NCI-H2029 treated with DMSO at 0.1 percent for 48 hours (cell line): ENCODE measurements around the gene FRAS1.
"Not testable (repeated sequence)": the region's sequence is repeated elsewhere in the genome, so short reads cannot be mapped to it uniquely, and the experiment has no call there.

Source experiments
- DNase-seq: peaks from one replicate; lab custom pipeline; 2025; lab: John Stamatoyannopoulos, UW

Gene FRAS1, protein sequence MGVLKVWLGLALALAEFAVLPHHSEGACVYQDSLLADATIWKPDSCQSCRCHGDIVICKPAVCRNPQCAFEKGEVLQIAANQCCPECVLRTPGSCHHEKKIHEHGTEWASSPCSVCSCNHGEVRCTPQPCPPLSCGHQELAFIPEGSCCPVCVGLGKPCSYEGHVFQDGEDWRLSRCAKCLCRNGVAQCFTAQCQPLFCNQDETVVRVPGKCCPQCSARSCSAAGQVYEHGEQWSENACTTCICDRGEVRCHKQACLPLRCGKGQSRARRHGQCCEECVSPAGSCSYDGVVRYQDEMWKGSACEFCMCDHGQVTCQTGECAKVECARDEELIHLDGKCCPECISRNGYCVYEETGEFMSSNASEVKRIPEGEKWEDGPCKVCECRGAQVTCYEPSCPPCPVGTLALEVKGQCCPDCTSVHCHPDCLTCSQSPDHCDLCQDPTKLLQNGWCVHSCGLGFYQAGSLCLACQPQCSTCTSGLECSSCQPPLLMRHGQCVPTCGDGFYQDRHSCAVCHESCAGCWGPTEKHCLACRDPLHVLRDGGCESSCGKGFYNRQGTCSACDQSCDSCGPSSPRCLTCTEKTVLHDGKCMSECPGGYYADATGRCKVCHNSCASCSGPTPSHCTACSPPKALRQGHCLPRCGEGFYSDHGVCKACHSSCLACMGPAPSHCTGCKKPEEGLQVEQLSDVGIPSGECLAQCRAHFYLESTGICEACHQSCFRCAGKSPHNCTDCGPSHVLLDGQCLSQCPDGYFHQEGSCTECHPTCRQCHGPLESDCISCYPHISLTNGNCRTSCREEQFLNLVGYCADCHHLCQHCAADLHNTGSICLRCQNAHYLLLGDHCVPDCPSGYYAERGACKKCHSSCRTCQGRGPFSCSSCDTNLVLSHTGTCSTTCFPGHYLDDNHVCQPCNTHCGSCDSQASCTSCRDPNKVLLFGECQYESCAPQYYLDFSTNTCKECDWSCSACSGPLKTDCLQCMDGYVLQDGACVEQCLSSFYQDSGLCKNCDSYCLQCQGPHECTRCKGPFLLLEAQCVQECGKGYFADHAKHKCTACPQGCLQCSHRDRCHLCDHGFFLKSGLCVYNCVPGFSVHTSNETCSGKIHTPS (N-terminal part only)

DNA sequence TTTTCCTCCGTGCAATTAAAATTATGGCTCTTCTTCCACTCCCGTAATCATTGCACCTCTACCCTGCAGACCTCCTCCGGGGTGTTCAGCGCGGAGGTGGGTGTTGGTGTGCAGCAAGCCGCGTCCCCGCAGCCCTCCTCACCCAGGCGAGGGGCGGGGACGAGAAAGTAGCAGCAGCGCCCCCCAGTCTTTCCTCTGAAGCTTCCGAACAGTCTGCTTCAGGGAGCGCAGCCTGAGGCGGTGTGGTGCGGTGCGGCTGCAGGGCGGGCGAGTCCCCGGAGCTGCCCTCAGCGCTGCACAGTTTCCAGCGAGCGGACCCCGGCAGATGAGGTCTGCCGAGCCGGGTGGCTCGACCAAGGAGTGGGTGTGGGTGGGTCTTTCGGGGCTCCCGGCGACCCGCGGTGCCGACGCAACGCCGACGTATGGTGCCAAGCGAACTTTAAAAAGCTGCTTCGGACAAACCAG is at the start of gene FRAS1:
Gene FRAS1 (plus strand): TSS at position 189 of the 465 bp plus-strand sequence. CDS start 687 bp downstream, outside the sequence.
- DNase-seq, result no peak

DNA sequence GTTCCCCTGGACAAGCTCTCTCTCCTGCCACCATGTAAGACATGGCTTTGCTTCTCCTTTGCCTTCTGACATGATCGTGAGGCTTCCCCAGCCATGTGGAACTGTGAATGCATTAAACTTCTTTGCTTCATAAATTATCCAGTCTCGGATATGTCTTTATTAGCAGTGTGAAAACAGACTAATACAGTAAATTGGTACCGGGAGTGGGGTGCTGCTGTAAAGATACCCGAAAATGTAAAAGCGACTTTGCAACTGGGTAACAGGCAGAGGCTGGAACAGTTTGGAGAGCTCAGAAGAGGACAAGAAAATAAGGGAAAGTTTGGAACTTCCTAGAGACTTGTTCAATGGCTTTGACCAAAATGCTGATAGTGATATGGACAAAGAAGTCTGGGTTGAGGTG is 46.1 kb upstream of the FRAS1 start:
- not testable (repeated sequence) for DNase-seq

DNA sequence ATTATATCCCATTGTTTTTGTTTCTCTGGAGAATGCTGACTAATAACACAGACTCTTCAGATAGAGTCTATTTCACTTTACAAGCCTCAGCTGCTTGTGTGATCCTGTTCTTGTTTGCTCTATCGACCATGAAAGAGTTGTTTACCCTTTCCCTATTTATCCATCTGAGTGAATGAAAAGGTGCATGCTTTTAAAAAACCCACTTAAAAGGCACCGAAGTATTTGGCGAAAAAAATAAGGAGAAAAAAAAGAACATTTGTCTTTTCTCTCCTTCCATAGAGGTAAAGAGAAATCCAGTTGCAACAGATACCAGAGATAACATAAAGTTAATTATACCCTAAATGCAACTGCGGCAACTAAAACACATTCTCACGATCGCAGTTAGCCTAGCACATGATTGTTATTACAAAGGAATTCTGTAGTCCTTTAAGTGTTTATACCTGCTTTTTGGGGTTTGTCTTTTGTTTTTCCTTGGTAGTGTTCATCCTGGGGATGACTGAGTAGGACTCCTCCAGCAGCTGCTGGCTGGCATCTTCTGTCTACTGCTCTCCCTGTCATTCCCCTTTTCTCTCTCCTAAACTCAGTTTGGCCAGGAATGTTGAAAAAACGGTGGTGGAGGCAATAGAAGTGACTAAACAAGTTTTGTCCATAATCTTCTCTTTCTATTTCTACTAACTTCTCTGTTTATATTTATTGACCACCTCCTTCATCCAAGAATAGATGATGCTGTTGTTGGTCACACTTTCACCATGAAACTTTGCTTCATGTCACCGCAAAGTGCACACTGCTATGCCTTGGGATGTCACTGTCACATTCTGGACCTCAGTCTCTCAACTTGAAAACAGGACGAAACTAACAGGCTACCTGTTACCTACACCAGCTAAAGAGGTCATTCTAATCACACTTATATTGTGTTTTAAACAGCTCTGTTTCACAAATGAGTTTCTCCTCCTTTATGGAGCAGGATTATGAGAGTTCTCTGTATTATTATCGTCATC is 41.9 kb upstream of the FRAS1 start:
- peak; percentile 60 for DNase-seq

DNA sequence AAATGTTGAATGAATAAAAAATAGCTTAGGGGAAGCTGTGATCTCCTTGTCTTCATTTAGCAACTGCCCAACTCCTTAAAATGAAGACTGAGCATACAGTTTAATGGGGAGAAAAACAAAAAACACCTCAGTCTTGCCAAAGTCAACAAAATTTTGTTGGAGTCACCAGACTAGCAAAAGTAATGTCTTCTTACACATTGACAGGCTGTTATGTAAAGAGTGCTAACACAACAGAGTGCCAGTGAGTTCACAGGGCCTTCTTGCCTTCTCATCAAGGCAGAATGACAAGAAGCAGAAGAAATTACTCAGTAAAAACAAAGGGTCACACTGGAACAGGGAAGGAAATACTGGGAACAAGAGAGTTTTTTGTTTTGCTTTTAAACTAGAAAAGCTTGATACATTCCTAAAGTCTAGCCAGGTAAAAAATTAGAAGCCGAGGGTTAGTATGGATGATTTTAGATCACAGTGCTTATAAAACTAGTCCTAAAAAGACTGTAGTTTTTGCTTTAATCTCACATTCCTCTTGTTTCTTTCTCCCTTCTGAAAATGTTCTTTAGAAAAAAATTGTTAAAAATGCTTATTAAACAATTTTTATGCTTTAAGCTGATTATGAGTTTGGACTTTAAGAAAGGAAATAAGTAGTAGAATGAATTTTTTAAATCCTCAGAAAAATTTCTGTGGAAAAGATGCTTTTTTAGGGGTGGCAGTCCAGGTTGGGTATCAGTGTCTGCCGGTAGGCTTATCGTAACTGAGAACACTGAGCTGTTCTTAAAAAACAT is 38.7 kb upstream of the FRAS1 start:
- DNase-seq, result no peak

DNA sequence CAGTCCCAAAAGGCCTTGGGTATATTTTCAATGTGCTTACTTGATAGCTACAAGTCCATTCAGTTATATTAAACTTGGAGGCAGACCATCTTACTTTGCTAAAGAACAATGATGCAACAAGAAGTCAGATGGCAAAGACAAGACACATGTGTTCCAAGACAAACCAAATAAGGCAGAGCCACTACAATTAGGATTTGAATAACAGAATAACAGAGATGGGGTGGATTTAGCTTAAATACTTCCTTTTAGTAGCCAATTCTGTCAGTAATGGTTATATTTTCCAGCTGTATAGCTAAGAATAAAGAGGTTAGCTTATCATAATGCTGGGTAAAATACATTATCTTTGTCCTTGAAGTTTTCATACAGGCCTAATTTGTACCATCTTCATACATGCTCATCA is 37.7 kb upstream of the FRAS1 start:
- no peak for DNase-seq

DNA sequence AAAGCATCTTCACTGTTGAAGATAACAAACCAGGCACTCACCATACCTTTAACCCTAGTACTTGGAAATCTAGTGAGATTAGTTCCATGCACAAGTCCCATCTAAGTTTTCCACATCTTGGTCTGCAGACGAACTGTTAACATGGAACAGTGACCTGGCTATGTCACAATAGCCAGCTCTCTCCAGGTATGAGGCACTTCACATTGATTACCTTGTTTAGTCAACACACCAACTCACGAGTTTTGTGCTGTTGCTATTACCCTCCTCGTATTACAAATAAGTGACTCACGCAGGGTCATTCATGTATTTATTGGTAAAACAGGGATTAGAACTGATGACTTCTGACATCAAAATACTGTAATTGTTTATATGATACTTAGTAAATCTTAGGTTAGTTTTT is 36.4 kb upstream of the FRAS1 start:
- peak; percentile 52 for DNase-seq

DNA sequence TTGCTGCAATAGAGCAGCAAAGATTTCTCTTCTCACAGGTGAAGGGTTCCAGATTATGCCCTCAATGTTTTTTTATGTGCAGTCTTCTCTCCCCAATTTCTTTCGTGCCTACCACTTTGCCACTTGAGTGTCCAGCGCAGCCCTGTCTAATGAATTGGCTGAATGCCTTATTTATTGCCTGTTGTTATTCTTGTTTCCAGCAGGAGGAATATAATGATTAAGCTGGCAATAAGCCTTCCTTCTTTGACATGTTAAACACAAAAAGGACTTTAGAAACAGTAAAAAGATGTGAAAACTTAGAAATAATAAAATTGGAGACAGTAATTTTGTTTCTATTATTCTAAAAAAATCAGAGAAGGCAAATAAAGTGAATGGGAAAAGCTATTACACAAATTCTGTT is 34.6 kb upstream of the FRAS1 start:
- no peak for DNase-seq

DNA sequence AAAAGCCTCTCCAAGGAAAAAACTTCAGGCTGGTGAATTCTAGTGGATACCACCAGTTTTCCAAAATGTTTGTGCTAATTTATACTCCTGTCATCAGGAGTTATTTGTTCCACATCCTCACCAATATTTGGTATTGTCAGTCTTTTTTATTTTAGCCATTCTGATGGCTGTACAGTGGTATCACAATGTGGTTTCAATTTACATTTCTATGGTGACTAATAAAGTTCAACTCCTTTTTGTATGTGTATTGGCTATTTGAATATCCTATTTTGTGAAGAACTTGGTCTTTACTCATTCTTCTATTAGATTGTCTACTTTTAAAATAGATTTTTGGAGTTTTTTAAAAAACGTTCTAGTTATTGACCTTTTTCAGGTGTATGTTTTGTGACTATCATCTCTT is 33.0 kb upstream of the FRAS1 start:
- DNase-seq, result no peak

DNA sequence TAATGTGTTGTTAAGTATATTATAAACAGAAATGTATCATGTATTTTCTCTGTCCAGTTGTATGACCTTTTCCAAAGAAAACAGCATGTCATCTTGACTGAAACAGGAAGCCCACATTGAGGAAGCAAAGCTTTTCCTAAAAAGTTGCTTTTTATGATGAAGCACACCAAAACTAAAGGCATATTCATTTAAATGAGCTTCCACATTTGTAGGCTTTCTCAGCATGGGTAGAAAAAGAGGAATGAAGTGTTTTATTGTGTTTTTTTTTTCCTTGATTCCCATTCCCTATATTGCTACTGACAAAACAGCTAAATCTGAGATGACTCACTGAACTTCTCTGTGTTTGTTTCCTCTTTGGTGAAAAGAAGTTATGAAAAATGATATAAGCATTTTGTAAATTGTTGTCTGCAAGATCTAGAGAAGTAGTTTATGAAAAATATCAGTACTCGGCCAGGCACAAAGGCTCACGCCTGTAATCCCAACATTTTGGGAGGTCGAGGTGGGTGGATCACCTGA is 32.5 kb upstream of the FRAS1 start:
- no peak for DNase-seq

DNA sequence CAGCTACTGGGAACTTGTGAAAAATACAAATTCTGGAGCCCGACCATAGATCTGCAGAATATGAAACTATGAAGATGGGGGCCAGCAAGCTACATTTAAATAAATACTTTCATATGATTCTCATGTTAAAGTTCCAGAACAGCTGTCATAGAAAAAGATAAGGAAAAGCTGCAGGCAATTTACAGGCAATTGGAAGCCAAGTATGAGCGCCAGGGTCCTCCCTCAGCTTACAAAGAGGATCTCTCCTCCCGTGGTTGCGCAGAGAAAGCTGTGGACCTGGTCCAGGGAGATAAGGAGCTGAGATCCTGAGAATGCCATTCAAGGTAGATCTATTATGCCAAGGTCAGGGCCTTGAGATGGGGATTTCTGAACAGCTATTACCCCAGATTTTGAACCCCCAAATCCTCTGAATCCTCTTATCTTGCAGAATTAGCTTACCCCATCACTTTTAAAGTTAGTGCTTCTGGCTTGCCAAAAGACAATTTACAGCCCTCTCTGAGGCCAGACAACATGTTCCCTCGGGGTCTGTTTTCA is 25.6 kb upstream of the FRAS1 start:
- DNase-seq, result no peak

DNA sequence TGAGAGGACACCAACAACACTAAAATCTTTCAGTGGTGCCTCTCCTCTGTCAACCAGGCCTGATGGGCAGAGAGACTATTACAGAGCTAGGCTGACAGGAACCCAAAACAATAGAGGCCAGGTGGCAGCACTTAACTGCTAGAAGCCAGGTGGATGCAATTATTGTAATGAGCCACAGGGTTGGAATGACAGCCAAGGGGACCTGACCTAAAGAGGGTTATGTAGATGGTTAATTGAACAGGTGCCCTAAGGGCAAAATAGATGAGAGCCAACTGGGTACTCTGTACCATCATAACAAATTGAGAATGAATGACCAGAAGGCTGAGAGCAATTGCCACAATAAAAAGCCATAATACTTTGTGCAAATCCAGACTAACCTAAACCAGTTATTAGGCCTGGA is 24.7 kb upstream of the FRAS1 start:
- peak; percentile 92 for DNase-seq

DNA sequence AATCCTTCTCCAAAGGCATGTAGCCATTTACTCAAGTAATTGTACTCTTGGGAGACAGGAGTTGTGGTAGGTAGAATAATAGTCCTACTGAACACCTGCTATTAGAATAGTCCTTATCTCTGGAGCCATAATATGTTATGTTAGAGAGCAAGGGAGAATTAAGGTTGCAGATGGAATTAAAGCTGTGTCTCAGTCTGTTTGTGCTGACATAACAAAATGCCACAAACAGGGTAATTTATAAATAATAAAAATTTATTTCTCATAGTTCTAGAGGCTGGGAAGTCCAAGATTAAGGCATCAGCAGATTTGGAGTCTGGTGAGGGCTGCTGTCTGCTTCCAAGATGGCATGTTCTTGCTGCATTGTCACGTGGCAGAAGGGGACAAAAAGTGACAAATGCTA is 24.2 kb upstream of the FRAS1 start:
- no peak for DNase-seq

DNA sequence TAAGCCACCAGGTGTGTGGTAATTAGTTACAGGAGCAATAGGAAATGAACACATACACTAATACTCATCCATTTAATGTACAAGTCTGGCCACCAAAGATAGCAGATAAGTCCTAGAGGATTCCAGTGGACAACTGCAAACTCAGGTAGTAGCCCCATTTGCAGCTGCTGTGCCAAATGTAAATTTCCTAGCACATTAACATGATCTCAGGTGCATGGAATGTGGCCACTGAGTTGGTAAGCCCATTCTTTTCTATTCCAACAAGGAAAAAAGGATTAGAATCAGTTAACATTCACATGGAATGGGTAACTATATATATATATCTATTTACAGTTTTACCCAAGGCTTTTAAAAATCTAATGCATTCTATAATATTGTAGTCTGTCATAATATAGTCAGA is 23.3 kb upstream of the FRAS1 start:
- DNase-seq, result no peak

DNA sequence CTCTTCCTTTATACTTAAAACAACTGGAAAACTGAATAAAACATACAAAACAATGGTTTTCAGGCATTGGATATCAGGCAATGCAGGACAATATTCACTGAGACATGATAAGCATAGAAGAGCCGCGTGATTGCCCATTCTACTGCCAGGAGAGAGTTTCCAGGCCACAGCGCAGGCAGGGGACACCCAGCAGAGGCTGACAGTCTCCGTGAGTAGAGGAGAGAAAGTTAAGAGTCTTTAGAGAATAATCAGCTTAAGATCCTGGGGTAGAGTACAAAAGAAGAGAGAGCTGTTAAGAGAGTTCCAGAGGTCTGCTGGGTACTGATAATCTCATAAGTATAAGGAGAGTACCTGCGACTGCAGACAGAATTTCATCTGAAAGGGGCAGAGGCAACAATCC is 18.4 kb upstream of the FRAS1 start:
- no peak for DNase-seq

DNA sequence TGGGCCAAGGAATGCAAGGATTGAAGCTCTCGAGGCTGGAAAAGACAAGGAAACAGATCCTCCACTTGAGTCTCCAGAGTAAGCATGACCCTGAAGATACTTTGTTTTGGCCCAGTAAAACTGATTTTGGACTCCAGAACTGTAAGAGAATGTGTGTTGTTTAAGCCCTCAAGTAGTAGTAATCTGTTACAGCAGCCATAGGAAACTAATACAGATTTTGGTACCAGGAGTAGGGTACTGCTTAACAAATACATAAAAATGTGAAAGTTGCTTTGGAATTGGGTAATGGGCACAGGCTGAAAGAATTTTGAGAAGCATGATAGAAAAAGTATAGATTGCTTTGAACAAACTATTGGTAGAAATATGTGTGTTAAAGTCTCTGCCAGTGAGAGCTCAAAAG is 17.4 kb upstream of the FRAS1 start:
- DNase-seq, result no peak

DNA sequence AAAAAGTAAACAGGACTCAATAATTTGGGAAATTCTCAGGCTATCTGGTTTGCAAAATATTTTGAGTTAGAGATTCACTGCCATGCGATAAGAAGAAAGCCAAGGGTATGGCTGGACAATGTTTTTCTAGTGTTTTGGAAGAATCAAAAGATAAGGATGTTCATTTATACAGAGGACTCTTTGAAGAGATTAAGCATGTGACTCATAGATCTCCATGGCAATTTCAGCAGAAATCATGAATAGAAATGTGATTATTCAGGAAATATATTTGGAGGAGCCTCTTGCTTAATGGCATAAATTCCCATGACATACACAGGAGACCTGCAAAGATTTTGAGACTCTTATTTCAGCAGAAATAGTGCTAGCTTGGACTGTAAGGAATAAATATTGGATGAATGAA is 16.7 kb upstream of the FRAS1 start:
- no peak for DNase-seq

DNA sequence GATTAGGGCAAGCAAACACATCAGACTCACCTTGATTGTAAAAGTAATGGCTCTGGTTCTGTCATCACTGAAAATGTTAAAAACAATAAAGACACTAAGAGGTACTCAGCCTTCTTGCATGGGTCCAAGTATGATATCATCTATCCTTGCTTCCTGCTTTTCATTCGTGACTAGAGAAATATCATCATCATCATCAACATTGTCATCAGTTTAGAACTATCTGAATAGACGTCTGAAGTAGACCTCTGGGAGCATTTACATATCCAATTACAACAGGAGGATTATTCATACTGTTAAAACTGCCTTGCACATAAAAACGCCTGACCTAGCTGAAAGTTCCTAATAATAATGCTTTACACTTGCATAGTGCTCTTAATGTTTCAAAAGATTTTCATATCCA is 9.8 kb upstream of the FRAS1 start:
- DNase-seq, result no peak

DNA sequence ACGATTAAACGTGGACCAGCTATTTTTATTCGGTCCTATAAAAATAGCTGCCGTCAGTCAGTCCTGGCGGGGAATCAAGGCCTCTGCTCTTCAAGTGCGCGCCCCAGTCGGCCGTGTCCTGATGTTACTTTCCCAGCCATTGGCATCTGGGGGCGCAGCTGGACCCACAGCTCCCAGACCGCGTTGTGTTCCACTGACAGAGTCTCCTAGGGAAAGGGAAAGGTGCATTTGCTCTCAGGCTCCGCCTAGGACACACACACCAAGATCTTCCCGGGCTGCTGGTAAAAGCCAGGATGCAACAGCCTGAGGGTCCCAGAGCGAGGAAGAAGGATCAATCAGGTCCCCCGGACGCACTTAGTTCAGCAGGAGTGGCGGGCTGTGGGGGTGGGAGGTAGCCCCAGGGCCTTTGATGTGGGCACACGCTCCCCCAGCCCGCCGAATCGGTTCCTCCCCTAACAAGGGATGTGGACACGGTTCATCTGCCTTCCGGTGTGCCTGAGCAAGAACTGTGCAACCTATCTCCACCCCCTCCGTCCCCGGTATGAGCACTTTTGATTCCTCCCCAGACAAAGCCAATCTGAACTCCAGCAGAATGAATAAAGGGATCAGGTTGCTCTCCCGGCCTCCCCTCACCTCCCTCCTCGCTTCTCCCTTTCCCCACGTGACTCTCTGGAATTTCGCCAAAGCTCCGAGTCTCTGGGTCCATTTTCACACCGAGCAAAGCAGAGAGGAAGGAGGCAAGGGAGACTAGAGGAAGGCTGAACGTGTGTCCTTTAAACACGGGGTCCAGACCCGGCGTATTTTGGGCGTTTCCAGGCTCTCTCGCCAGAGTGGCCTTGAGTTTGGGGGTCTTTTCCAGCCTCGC is 626 bp upstream of the FRAS1 start:
- peak; percentile 97 for DNase-seq
